Suprapubic skin (tissue), 4 donors: Measurements from ENCODE around the gene SCIN. TPM values are rescaled to one million over a fixed set of nuclear protein-coding genes. Genes with fewer than 3 reads are reported as not detected.

Experiments used
- DNase-seq, 2 donors: peaks; one replicate each; pipeline ENCODE4 v3.0.0-alpha.2; 2019; ENCODE audit warnings: low spot score in 2 of 2
- H3K27ac ChIP-seq: fragments of 200-600 bp; sonication (generic); one replicate; pipeline ENCODE4 v1.5.1; 2019
- H3K27me3 ChIP-seq: fragments of 200-600 bp; sonication (generic); one replicate; pipeline ENCODE4 v1.5.1; 2019
- H3K36me3 ChIP-seq: fragments of 200-600 bp; sonication (generic); one replicate; pipeline ENCODE4 v1.5.1; 2019
- H3K4me1 ChIP-seq: fragments of 200-600 bp; sonication (generic); one replicate; pipeline ENCODE4 v1.5.1; 2019
- H3K4me3 ChIP-seq: fragments of 200-600 bp; sonication (generic); one replicate; pipeline ENCODE4 v1.5.1; 2019; ENCODE audit warnings: mild to moderate bottlenecking
- H3K9me3 ChIP-seq: fragments of 200-600 bp; sonication (generic); one replicate; pipeline ENCODE4 v1.5.1; 2019
- CTCF ChIP-seq, 2 donors: fragments of 200-600 bp in 1 of 2; fragments of 450-650 bp in 1 of 2; sonication (generic) in 1 of 2; IDR thresholded peaks; one replicate each; pipeline ENCODE4 v1.5.1; 2016 to 2019; ENCODE audit warnings: antibody characterized with exemption in 2 of 2, mild to moderate bottlenecking in 1 of 2, moderate library complexity in 1 of 2
- EP300 ChIP-seq: sonication (generic); formaldehyde crosslinking; IDR thresholded peaks from one replicate; pipeline ENCODE4 v1.6.1; 2017; ENCODE audit warnings: antibody characterized with exemption
- POLR2A ChIP-seq, 2 donors: fragments of 450-650 bp; IDR thresholded peaks; one replicate each; pipeline ENCODE4 v1.6.1; 2017; ENCODE audit warnings: antibody characterized with exemption in 2 of 2, mild to moderate bottlenecking in 2 of 2, moderate library complexity in 2 of 2
- POLR2AphosphoS5 ChIP-seq, 3 donors: sonication (generic); formaldehyde crosslinking; IDR thresholded peaks; one replicate each; pipeline ENCODE4 v1.6.1; 2017; ENCODE audit warnings: antibody characterized with exemption in 3 of 3
- WGBS: methylation state at CpG from one replicate; pipeline ENCODE4 v1.1.5; 2018; 5-methylcytosine and 5-hydroxymethylcytosine counted together
- total RNA-seq, 4 donors: library from RNA; depleted of rRNA; stranded (reverse); fragments of >200 nt; gene quantifications; one replicate each; pipeline ENCODE4 v1.1.0, GENCODE V29; 2016

The SCIN gene
- total RNA-seq, 4 donors from 2014 or later: 3.1 to 4.9 (median 3.8) TPM

DNA sequence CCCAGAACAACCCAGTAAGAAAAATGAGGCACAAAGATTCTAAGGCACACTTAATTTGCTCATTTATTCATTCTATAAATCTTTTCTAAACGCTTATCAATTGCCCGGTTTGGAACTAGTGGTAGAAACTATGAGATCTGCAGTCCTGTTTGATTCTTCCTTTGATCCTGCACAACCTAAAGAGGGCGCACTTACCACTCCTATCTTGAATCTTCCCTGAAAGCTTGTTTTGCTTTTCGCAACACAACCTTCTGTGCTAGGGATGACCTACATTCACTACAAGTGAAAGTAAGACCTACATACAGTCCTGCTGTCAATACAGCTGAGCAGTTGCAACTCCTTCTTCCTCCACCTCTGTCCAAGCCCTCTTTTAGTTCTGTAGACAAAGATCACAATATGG, 104.3 kb downstream of the SCIN start:
- WGBS: 52% methylated on average over 4 of the region's 4 CpGs
- no peak for DNase-seq

GRCh38 chr7:12683678-12684585, 113.4 kb downstream of the SCIN start:
- Histone ChIP-seq H3K27ac (peak overlapping the region; percentile 14), H3K4me3 (no peak overlapping the region), H3K27me3 (no peaks in the 10 kb centered on the region), H3K4me1 (peaks cover 12% of the 10 kb centered on the region), H3K9me3 (no peaks in the 10 kb centered on the region), H3K36me3 (no peaks in the 10 kb centered on the region)
- 44% methylated on average over 2 of the region's 2 CpGs for WGBS
- TF ChIP-seq EP300 (no peak), CTCF (IDR thresholded peaks at IDR 0.05) (peak in 1 of 2 donors; percentile 7)
- no peak for DNase-seq

More for the DNA sequence above, 104.3 kb downstream of the SCIN start:
- peak in 1 of 2 donors; percentile 24 for TF ChIP-seq CTCF (IDR thresholded peaks at IDR 0.05)
- no peak for TF ChIP-seq POLR2A (IDR thresholded peaks at IDR 0.05)
- H3K9me3 ChIP-seq: no peaks in the 10 kb centered on the region
- H3K4me3 ChIP-seq: no peak overlapping the region
- no peak overlapping the region for H3K27ac ChIP-seq
- H3K4me1 ChIP-seq: peaks cover 6% of the 10 kb centered on the region
- H3K27me3 ChIP-seq: no peaks in the 10 kb centered on the region
- no peaks in the 10 kb centered on the region for H3K36me3 ChIP-seq

DNA sequence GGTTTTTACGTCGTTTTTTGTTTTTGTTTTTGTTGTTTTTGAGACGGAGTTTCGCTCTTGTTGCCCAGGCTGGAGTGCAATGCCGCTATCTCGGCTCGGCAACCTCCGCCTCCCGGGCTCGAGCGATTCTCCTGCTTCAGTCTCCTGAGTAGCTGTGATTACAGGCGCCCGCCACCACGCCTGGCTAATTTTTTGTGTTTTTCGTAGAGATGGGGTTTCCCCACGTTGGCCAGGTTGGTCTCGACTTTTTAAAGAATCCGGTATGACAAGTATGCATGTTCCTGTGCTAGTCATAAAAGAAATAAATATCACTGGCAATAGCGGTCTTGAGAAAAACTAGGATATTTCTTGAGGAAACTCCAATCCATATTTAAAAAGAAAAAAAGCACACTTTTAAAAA, 114.2 kb downstream of the SCIN start:
- H3K36me3 ChIP-seq: no peaks in the 10 kb centered on the region
- no peaks in the 10 kb centered on the region for H3K9me3 ChIP-seq
- WGBS: 88% methylated on average over 19 of the region's 19 CpGs
- no peak for DNase-seq
- H3K4me3 ChIP-seq: no peak overlapping the region
- peaks cover 15% of the 10 kb centered on the region for H3K4me1 ChIP-seq
- H3K27ac ChIP-seq: no peak overlapping the region
- no peak for TF ChIP-seq EP300
- TF ChIP-seq POLR2AphosphoS5 (IDR thresholded peaks at IDR 0.05): no peak
- no peak for TF ChIP-seq CTCF (IDR thresholded peaks at IDR 0.05)
- no peak for TF ChIP-seq POLR2A (IDR thresholded peaks at IDR 0.05)
- no peaks in the 10 kb centered on the region for H3K27me3 ChIP-seq

DNA sequence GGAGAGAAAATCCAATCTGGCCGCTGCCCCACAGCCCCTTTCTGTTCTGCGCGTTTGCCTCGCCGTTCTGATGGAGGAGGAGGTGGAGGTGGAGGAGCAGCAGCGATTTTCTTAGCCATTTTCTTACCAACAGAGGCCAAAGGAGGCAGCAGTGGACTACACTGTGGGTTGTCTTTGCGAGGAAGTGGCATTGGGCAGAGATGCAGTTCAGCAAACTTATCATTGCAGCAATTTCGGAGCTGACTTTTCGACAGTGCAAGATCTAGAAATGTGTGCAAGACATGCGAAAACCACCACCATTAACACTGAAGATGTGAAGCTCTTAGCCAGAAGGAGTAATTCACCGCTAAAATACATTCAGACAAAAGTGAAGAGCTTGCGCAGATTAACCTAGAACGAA, 115.0 kb downstream of the SCIN start:
- Histone ChIP-seq H3K4me1 (peaks cover 18% of the 10 kb centered on the region), H3K27ac (peak overlapping the region; percentile 98), H3K9me3 (no peaks in the 10 kb centered on the region), H3K36me3 (no peaks in the 10 kb centered on the region), H3K4me3 (peak overlapping the region; percentile 83), H3K27me3 (no peaks in the 10 kb centered on the region)
- WGBS: 88% methylated on average over 13 of the region's 13 CpGs
- no peak for DNase-seq
- TF ChIP-seq POLR2A (IDR thresholded peaks at IDR 0.05) (no peak), CTCF (IDR thresholded peaks at IDR 0.05) (peak in 1 of 2 donors; percentile 44), EP300 (no peak), POLR2AphosphoS5 (IDR thresholded peaks at IDR 0.05) (no peak)

- H3K27me3 ChIP-seq: no peaks in the 10 kb centered on the region
- H3K27ac ChIP-seq: peak overlapping the region; percentile 98
- 5% methylated on average over 33 of the region's 54 CpGs for WGBS
- H3K4me3 ChIP-seq: peak overlapping the region; percentile 83
- TF ChIP-seq POLR2AphosphoS5 (IDR thresholded peaks at IDR 0.05) (peak; percentile 32 to 89 (median 79)), POLR2A (IDR thresholded peaks at IDR 0.05) (no peak), CTCF (IDR thresholded peaks at IDR 0.05) (peak; percentile 94 to 99), EP300 (peak; percentile 54)
- peak; percentile 96 to 98 for DNase-seq
- no peaks in the 10 kb centered on the region for H3K9me3 ChIP-seq
- H3K4me1 ChIP-seq: peaks cover 25% of the 10 kb centered on the region
- no peaks in the 10 kb centered on the region for H3K36me3 ChIP-seq
Measured at GRCh38 chr7:12686234-12686890, 115.8 kb downstream of the SCIN start.
